ENCODE results near the gene LRBA.
"Not testable (repeated sequence)": the region's sequence is repeated elsewhere in the genome, so short reads cannot be mapped to it uniquely, and the experiment has no call there.

Gene LRBA

GRCh38 chr4:150582146-150582872 is 432.8 kb downstream of the LRBA start, which contains the start of gene MAB21L2:
TSS of gene MAB21L2 (plus strand) at chr4:150582151. CDS start at chr4:150583030, 879 bp downstream.
- no peak for DNase-seq

GRCh38 chr4:150581641-150582051 is 433.4 kb downstream of the LRBA start:
- DNase-seq, result no peak

- DNase-seq, result no peak
Measured at GRCh38 chr4:150581056-150581605, 434.0 kb downstream of the LRBA start.

- DNase-seq, result no peak
Measured at GRCh38 chr4:150580306-150580705, 434.8 kb downstream of the LRBA start.

- DNase-seq, result no peak
Measured at GRCh38 chr4:150579551-150580234, 435.4 kb downstream of the LRBA start.

GRCh38 chr4:150578745-150579501 is 436.2 kb downstream of the LRBA start:
- no peak for DNase-seq

GRCh38 chr4:150577796-150578195 is 437.3 kb downstream of the LRBA start:
- no peak for DNase-seq

GRCh38 chr4:150574678-150575077 is 440.4 kb downstream of the LRBA start:
- no peak for DNase-seq

- no peak for DNase-seq
Measured at GRCh38 chr4:150573534-150573933, 441.6 kb downstream of the LRBA start.

GRCh38 chr4:150572704-150573504 is 442.2 kb downstream of the LRBA start:
- DNase-seq, result no peak

- no peak for DNase-seq
Measured at GRCh38 chr4:150570862-150571261, 444.2 kb downstream of the LRBA start.

GRCh38 chr4:150569998-150570535 is 445.0 kb downstream of the LRBA start:
- DNase-seq, result no peak

GRCh38 chr4:150569384-150569987 is 445.6 kb downstream of the LRBA start:
- DNase-seq, result no peak

- DNase-seq, result no peak
Measured at GRCh38 chr4:150567070-150567469, 448.0 kb downstream of the LRBA start.

GRCh38 chr4:150564967-150565366 is 450.1 kb downstream of the LRBA start:
- DNase-seq, result not testable (repeated sequence)

- no peak for DNase-seq
Measured at GRCh38 chr4:150562751-150563150, 452.3 kb downstream of the LRBA start.

GRCh38 chr4:150562250-150562649 is 452.8 kb downstream of the LRBA start:
- DNase-seq, result no peak

- DNase-seq, result no peak
Measured at GRCh38 chr4:150561143-150561737, 453.8 kb downstream of the LRBA start.

- not testable (repeated sequence) for DNase-seq
Measured at GRCh38 chr4:150557811-150558210, 457.3 kb downstream of the LRBA start.

GRCh38 chr4:150547154-150547838 is 467.8 kb downstream of the LRBA start:
- no peak for DNase-seq

GRCh38 chr4:150546286-150546685 is 468.8 kb downstream of the LRBA start:
- no peak for DNase-seq
